AML-193 (cell line): ENCODE data around the gene PRSS38.
"Not testable (repeated sequence)": the region's sequence is repeated elsewhere in the genome, so short reads cannot be mapped to it uniquely, and the experiment has no call there.

ENCODE experiments used
- DNase-seq, 2 experiments: peaks; one replicate each; lab custom pipeline; 2025; lab: John Stamatoyannopoulos, UW

Gene PRSS38

GRCh38 chr1:227845519-227845918 is 30.0 kb downstream of the PRSS38 start:
- no peak for DNase-seq

DNA sequence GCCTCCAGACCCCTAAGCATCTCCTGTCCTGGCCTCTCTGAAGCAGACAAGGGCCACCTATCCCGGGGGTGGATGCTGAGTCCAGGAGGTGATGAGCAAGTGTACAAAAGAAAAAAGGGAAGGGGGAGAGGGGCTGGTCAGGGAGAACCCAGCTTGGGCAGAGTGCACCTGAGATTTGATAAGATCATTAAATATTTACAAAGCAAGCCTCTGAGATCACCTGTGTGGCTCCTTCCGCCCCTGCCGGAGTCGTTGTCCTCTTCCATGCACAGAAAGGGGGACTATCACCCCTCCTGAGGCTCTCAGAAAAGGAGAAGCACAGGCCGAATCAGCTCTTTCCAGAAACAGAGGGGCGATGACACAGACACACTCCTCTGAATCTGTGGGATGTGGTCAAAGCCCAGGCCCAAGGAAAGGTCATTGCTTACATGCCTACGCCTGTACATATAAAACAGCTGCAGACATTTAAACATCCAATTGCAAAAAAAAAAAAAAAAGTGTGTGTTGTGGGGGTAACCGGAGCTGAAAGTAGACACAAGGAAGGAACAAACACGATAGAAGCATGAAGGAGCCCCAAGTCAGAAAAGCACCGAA is 30.9 kb downstream of the PRSS38 start:
- DNase-seq: no peak

- not testable (repeated sequence) for DNase-seq
These were observed 31.6 kb downstream of the PRSS38 start for GRCh38 chr1:227847046-227847445.

DNA sequence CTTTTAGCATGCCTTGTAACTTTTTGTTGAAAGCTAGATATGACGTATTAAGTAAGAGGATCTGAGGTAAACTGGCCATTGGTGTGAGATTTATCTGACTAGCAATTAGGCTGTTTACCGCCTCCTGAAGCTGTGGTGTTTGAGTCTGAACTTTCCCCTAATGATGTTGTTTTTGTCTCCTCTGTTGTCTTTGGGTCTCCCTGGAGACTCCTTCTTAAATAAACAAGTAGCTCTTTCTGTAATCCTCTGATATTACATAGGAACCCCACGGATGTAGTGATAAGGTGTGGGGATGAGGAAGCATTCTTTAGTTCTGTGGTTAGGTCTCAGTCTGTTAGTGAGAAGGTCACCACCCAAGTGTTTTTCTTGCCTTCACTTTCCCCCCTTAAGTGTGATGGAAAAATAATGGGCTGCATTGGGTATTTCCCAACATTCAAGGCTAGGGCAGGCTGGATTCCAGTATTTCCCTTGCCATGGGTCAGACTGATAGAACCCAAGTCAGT is 33.0 kb downstream of the PRSS38 start:
- no peak for DNase-seq

GRCh38 chr1:227849251-227849650 is 33.8 kb downstream of the PRSS38 start:
- no peak for DNase-seq

GRCh38 chr1:227854189-227854588 is 38.7 kb downstream of the PRSS38 start:
- DNase-seq: no peak

GRCh38 chr1:227855687-227856086 is 40.2 kb downstream of the PRSS38 start:
- DNase-seq: no peak

- no peak for DNase-seq
These were observed 40.8 kb downstream of the PRSS38 start for GRCh38 chr1:227856147-227856858.

DNA sequence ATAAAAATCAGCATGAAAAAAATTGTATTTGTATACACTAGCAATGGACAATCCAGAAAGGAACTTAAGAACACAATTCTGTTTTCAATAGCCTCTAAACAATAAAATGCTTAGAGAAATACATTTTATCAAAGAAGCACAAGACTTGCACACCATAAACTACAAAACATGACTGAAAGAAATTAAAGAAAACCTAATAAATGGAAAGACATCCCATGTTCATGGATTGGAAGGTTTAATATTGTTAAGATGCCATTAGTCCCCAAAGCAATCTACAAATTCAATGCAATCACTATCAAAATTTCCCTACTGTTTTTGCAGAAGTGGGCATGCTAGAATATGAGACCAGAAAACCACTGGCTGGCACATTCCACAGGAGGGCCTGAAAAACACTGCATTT is 49.4 kb downstream of the PRSS38 start:
- no peak for DNase-seq

DNA sequence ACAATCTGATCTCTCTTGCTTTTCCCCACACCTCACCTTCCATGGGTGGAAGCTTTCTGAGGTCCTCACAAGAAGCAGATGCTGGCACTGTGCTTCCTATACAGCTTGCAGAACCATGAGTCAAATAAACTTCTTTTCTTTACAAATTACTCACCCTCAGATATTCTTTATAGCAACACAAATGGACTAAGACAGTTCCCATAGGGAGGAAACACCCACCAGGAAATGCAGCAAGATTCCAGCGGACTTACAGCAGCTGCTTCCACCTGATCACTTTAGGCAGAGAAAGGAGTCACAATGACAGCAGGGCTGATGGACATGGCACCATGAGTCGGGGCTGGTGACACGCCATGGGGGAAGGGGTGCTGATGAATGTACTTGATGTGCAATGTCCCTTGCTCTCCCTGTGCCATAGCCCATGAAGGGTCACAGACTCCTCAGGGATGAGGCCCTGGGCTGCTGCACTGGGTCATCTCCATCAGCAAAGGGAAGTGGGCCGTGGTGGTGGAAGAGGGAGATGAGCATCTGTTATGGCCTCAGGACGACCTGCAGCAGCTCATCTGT is 53.9 kb downstream of the PRSS38 start:
- no peak for DNase-seq

- DNase-seq: no peak
These were observed 54.4 kb downstream of the PRSS38 start for GRCh38 chr1:227869851-227870305.

- DNase-seq: no peak
These were observed 54.9 kb downstream of the PRSS38 start for GRCh38 chr1:227870366-227870765.

DNA sequence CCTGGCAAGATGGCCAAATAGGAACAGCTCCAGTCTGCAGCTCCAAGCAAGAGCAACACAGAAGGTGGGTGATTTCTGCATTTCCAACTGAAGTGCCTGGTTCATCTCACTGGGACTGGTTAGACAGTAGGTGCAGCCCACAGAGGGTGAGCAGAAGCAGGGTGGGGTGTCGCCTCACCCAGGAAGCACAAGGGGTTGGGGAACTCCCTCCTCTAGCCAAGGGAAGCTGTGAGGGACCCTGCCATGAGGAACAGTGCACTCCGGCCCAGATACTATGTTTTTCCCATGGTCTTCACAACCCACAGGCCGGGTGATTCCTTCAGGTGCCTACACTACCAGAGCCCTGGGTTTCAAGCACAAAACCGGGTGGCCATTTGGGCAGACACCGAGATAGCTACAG is 56.4 kb downstream of the PRSS38 start:
- DNase-seq: not testable (repeated sequence)

DNA sequence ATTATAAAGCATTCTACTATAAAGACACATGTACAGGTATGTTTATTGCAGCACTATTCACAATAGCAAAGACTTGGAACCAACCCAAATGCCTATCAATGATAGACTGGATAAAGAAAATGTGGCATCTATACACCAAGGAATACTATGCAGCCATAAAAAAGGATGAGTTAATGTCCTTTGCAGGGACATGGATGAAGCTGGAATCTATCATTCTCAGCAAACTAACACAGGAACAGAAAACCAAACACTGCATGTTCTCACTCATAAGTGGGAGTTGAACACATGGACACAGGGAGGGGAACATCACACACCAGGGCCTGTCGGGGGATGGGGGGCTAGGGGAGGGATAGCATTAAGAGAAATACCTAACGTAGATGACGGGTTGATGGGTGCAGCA is 62.3 kb downstream of the PRSS38 start:
- not testable (repeated sequence) for DNase-seq

GRCh38 chr1:227880342-227880924 is 65.0 kb downstream of the PRSS38 start:
- no peak for DNase-seq

- no peak for DNase-seq
These were observed 67.6 kb downstream of the PRSS38 start for GRCh38 chr1:227883073-227883520.

DNA sequence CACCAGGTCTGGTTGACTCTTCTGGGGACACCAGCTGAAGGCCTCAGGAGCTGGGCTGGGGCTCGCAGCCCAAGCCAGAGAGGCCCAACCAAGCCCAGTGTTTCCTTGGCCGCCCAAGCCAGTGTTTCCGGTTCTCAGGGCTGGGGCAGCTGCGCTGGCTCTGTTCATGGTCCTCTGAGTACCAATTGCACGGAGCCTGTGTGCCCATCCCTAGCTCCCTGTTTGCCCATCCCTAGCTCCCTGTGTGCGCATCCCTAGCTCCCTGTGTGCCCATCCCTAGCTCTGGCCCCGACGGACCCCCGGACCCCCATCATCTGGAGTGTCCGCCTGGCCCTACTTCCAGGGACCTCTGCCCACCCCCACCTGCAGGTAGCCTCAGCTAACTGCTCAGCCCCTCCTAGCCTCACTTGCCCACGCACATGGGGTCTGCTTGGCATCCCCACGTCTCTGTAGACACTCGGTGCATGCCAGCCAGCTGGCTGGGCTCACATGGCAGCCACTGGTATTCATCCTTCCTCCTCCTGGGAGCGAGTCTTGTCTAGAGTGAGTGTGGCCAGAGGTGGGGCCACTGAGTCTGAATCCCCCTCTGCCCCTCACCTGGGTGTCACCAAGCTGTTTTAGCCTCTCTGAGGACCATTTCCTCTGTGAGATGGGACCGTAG is 68.3 kb downstream of the PRSS38 start:
- no peak for DNase-seq

- no peak for DNase-seq
These were observed 69.1 kb downstream of the PRSS38 start for GRCh38 chr1:227884370-227885134.

GRCh38 chr1:227885135-227885647 is 69.7 kb downstream of the PRSS38 start:
- DNase-seq: no peak

DNA sequence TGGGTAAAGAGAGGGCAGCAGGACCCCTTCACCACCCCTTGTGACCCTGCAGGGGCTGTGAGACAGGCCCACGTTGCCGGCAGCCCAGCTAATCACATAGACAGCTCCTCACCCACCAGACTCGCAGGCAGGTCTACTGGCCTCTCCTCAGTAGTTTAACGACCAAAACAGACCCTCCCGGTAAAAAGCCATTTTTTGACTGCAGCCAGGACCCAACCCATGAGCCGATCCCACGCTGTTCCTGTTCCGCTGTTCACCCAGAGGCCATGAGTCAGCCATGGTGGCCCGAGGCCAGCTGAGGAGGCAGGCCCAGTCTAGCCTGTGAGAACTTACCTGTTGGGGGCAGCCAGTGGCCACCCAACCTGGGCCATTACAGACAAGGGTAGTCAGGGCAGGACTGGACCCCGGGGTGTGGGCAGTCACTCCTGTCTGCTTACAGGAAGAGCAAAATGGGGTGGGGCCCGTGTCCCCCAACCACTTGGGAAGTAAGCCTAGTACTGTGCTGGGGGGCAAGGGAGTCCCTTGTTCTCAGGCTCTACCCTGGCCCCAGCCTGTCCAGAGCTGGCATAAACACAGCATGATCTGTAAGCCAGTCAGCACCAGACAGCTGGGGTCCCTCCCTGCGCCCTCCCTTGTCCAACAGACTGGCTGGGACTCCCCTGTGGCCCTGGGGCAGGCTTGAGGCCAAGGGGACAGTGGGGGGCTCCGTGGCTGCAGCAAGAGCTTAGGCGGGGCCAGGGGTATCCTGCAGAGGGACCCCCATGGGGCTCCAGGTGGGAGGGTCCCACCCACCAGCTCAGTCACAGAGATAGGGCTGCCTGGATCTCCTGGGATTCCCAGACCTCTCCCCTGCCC is 70.4 kb downstream of the PRSS38 start:
- no peak for DNase-seq
